Endothelial cell of umbilical vein (primary cell): ENCODE results near the gene CARMIL1. TPM values are rescaled to one million over a fixed set of nuclear protein-coding genes. Genes with fewer than 3 reads are reported as not detected.

Experiments used
- BruUV-seq: library from RNA; stranded (reverse); fragments of 400-500 nt; replicated peaks from 2 replicates; lab custom pipeline; 2021; lab: Mats Ljungman, UMichigan
- CTCF ChIA-PET: fragments of 300-600, 350-600 bp; sonication (Branson Sonifier 250); formaldehyde crosslinking; loops from one replicate; lab custom pipeline; 2021; ENCODE audit warnings: antibody characterized with exemption, inconsistent platforms; lab: Charles Lee
- POLR2A ChIA-PET: fragments of 300-600, 350-600 bp; sonication (Branson Sonifier 250); formaldehyde crosslinking; loops from one replicate; lab custom pipeline; 2021; ENCODE audit warnings: antibody characterized with exemption, inconsistent platforms; lab: Charles Lee
- DNase-seq: peaks from one replicate; pipeline ENCODE4 v3.0.0-alpha.2; 2011; ENCODE audit warnings: low read depth, low spot score
- FAIRE-seq: peaks from 2 replicates; lab custom pipeline; 2011; peaks lifted over from hg19 to GRCh38; lab: Jason Lieb, UNC
- H2AFZ ChIP-seq: 2 replicates; pipeline ENCODE4 v1.6.0; 2012; ENCODE audit warnings: low read depth, low read length, control low read depth, inconsistent platforms
- H3K27ac ChIP-seq: 2 replicates; pipeline ENCODE4 v1.5.1; 2011; ENCODE audit warnings: low read depth, mild to moderate bottlenecking, control low read depth, low read length, moderate library complexity; ENCODE audit not compliant: insufficient read depth
- H3K27me3 ChIP-seq, 2 experiments: 2 replicates each; pipeline versions ENCODE4 v1.6.0 to v1.6.1; 2011; ENCODE audit warnings: low read length in 2 of 2, mixed read lengths in 1 of 2; ENCODE audit not compliant: control insufficient read depth in 2 of 2, insufficient read depth in 2 of 2
- H3K36me3 ChIP-seq, 2 experiments: 2 replicates in 1 of 2; 3 replicates in 1 of 2; pipeline ENCODE4 v1.5.1; 2011; ENCODE audit warnings: low read length in 2 of 2, mild to moderate bottlenecking in 1 of 2, moderate library complexity in 1 of 2; ENCODE audit not compliant: control insufficient read depth in 2 of 2, insufficient read depth in 2 of 2; ENCODE audit errors: extremely low read depth in 1 of 2
- H3K4me1 ChIP-seq: 3 replicates; pipeline ENCODE4 v1.5.1; 2011; ENCODE audit warnings: mild to moderate bottlenecking, low read length; ENCODE audit not compliant: control insufficient read depth, insufficient read depth; ENCODE audit errors: extremely low read depth
- H3K4me2 ChIP-seq: 2 replicates; pipeline ENCODE4 v1.6.1; 2011; ENCODE audit warnings: low read length, control low read depth, mixed read lengths; ENCODE audit not compliant: insufficient read depth
- H3K4me3 ChIP-seq, 3 experiments: fragments of 200-600 bp in 1 of 3; sonication (generic), shearing (Covaris generic) in 1 of 3; replicated peaks in 1 of 3; 2 replicates each; pipeline ENCODE4 v1.5.1; 2011 to 2016; ENCODE audit warnings: control low read depth in 3 of 3, low read length in 3 of 3, mild to moderate bottlenecking in 2 of 3, inconsistent platforms in 1 of 3, low read depth in 1 of 3, moderate library complexity in 1 of 3; ENCODE audit not compliant: insufficient read depth in 1 of 3
- H3K79me2 ChIP-seq: 2 replicates; pipeline ENCODE4 v1.6.0; 2012; ENCODE audit warnings: low read length, inconsistent platforms; ENCODE audit not compliant: control insufficient read depth, insufficient read depth
- H3K9ac ChIP-seq: replicated peaks from 2 replicates; pipeline ENCODE3; 2011; ENCODE audit warnings: low read length, control low read depth; ENCODE audit not compliant: insufficient read depth; ENCODE audit errors: extremely low read depth
- H3K9me1 ChIP-seq: replicated peaks from 3 replicates; pipeline ENCODE4 v1.6.0; 2011; ENCODE audit warnings: mild to moderate bottlenecking, low read length; ENCODE audit not compliant: control insufficient read depth, insufficient read depth; ENCODE audit errors: extremely low read depth
- H3K9me3 ChIP-seq: replicated peaks from 2 replicates; pipeline ENCODE4 v1.5.1; 2012; ENCODE audit warnings: low read length, inconsistent platforms; ENCODE audit not compliant: control insufficient read depth, insufficient read depth
- H4K20me1 ChIP-seq: replicated peaks from 2 replicates; pipeline ENCODE3; 2011; ENCODE audit warnings: mild to moderate bottlenecking, low read length; ENCODE audit not compliant: control insufficient read depth, insufficient read depth; ENCODE audit errors: extremely low read depth
- EZH2 ChIP-seq: IDR thresholded peaks from 2 replicates; pipeline ENCODE4 v1.6.1; 2012; ENCODE audit warnings: borderline replicate concordance, low read depth, mild to moderate bottlenecking, moderate library complexity, low read length, inconsistent platforms; ENCODE audit not compliant: severe bottlenecking
- FOS ChIP-seq: IDR thresholded peaks from 2 replicates; pipeline ENCODE4 v1.6.1; 2011; ENCODE audit warnings: mild to moderate bottlenecking, low read length, moderate library complexity, borderline replicate concordance; ENCODE audit not compliant: insufficient read depth
- GATA2 ChIP-seq: IDR thresholded peaks from 2 replicates; pipeline ENCODE4 v1.7.0; 2011; ENCODE audit warnings: low read depth, mild to moderate bottlenecking, moderate library complexity, mixed read lengths, low read length; ENCODE audit not compliant: insufficient read length, insufficient read depth
- JUN ChIP-seq: IDR thresholded peaks from 2 replicates; pipeline ENCODE4 v1.6.1; 2011; ENCODE audit warnings: borderline replicate concordance, low read depth; ENCODE audit not compliant: insufficient read length, insufficient read depth
- MYC ChIP-seq: IDR thresholded peaks from one replicate; pipeline ENCODE4 v1.6.1; 2011; ENCODE audit warnings: mild to moderate bottlenecking, low read depth, low read length
- POLR2A ChIP-seq: IDR thresholded peaks from 2 replicates; pipeline ENCODE4 v1.6.1; 2012; ENCODE audit warnings: low read depth, mild to moderate bottlenecking, control low read depth, low read length
- POLR2AphosphoS5 ChIP-seq: IDR thresholded peaks from 2 replicates; pipeline ENCODE4 v1.6.1; 2012; ENCODE audit warnings: low read depth, mild to moderate bottlenecking, control low read depth, low read length, moderate library complexity; ENCODE audit not compliant: insufficient read depth
- dilution Hi-C: fragments of 300-500 bp; cut with MboI; formaldehyde crosslinking; loops from one replicate; pipeline ENCODE4 v1.15.0; 2019; ENCODE audit warnings: low sequenced_read_pairs; ENCODE audit not compliant: extremely low pct_ligation_motif_present
- intact Hi-C: fragments of 100-400 bp; cut with micrococcal nuclease; formaldehyde crosslinking; loops from one replicate; pipeline ENCODE4 v1.10.0; 2022
- polyA plus RNA-seq, 4 experiments: library from polyadenylated mRNA; depleted of rRNA in 3 of 4; stranded (reverse) in 3 of 4; unstranded in 1 of 4; fragments of >200 nt; gene quantifications; 2 replicates each; pipeline versions ENCODE4 v1.2.1 to v1.2.3, GENCODE V29; 2011 to 2012; ENCODE audit warnings: missing spikeins in 1 of 4
- total RNA-seq: library from RNA; stranded (reverse); gene quantifications from 2 replicates; pipeline ENCODE4 v1.2.3, GENCODE V29; 2021
- TF ChIP-seq, protein P1 (sequence below), 2 donors: IDR thresholded peaks; 1 replicate in 1 of 2; 2 replicates in 1 of 2; pipeline ENCODE4 v1.5.1; 2011; ENCODE audit warnings: low read length in 2 of 2, mild to moderate bottlenecking in 2 of 2, moderate library complexity in 2 of 2, control low read depth in 1 of 2, inconsistent platforms in 1 of 2, low read depth in 1 of 2; ENCODE audit not compliant: insufficient read depth in 1 of 2; ENCODE audit errors: extremely low read depth in 1 of 2
- TF ChIP-seq, protein P2 (sequence below): IDR thresholded peaks from 2 replicates; pipeline ENCODE4 v1.6.1; 2011; ENCODE audit not compliant: insufficient read depth, insufficient read length

Gene CARMIL1
- total and polyA plus RNA-seq, 2 donors (not counting 3 experiments of a cell fraction or from before 2014, with no cell fraction given) = 1.3 to 8.7 TPM

DNA sequence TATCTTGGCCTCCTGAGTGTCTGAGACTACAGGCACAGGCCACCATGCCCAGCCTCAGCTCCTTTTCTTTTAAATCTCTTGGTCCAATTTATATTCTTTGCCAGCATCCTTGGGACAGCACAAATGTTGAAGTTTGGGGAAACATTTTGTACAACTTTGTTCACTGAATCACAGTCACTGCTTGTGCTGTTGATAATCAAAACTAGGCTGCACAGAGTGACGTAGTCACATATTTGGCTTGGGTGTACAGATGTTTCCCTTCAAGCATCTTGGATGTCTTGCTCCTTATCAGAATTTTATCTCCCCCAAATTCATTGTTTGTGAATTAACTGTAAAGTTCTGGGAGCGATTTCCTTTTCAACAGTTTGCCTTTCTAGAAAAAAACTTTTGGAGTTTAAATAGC is 17.9 kb downstream of the CARMIL1 start:
- no peaks in the 10 kb centered on the region for H3K36me3 ChIP-seq
- ChIA-PET CTCF (interaction anchor here (1.3 kb wide), 1 partner anchor 31 kb away, joined by 7 read pairs; no protein-coding TSS in a partner anchor), POLR2A (no interaction called here)
- H4K20me1 ChIP-seq = no peaks in the 10 kb centered on the region
- H3K9me1 ChIP-seq = no peaks in the 10 kb centered on the region
- no TSS peak for BruUV-seq
- H3K79me2 ChIP-seq = no peaks in the 10 kb centered on the region
- H2AFZ ChIP-seq = no peak overlapping the region
- H3K9me3 ChIP-seq = no peaks in the 10 kb centered on the region
- no peaks in the 10 kb centered on the region for H3K27me3 ChIP-seq
- H3K9ac ChIP-seq = no peak overlapping the region
- TF ChIP-seq POLR2A (no peak), POLR2AphosphoS5 (no peak), EZH2 (no peak), FOS (no peak), MYC (no peak), JUN (no peak), GATA2 (no peak)
- TF ChIP-seq, protein P1, sequence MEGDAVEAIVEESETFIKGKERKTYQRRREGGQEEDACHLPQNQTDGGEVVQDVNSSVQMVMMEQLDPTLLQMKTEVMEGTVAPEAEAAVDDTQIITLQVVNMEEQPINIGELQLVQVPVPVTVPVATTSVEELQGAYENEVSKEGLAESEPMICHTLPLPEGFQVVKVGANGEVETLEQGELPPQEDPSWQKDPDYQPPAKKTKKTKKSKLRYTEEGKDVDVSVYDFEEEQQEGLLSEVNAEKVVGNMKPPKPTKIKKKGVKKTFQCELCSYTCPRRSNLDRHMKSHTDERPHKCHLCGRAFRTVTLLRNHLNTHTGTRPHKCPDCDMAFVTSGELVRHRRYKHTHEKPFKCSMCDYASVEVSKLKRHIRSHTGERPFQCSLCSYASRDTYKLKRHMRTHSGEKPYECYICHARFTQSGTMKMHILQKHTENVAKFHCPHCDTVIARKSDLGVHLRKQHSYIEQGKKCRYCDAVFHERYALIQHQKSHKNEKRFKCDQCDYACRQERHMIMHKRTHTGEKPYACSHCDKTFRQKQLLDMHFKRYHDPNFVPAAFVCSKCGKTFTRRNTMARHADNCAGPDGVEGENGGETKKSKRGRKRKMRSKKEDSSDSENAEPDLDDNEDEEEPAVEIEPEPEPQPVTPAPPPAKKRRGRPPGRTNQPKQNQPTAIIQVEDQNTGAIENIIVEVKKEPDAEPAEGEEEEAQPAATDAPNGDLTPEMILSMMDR (IDR thresholded peaks at IDR 0.05; ENCODE audit: extremely low read depth in 1 of 2, insufficient read depth in 1 of 2, low read depth in 1 of 2, low read length in 2 of 2) = no peak
- TF ChIP-seq, protein P2, sequence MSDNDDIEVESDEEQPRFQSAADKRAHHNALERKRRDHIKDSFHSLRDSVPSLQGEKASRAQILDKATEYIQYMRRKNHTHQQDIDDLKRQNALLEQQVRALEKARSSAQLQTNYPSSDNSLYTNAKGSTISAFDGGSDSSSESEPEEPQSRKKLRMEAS = no peak
- H3K27ac ChIP-seq = no peak overlapping the region
- dilution Hi-C loops = no loop called here
- no peak overlapping the region for H3K4me3 ChIP-seq
- H3K4me1 ChIP-seq = no peaks in the 10 kb centered on the region
- DNase-seq (no peak), FAIRE-seq (no peak)
- intact Hi-C loops = no loop called here
- H3K4me2 ChIP-seq = no peak overlapping the region
